Measurements from ENCODE around the gene TTC32.
"Not testable (repeated sequence)": the region's sequence is repeated elsewhere in the genome, so short reads cannot be mapped to it uniquely, and the experiment has no call there.

The TTC32 gene

GRCh38 chr2:19887510-19887909, 14.3 kb downstream of the TTC32 start:
- TF ChIP-seq Cebpa-rat (IDR thresholded peaks at IDR 0.05) = no peak
- Histone ChIP-seq H3K9ac (no peak overlapping the region), H3K4me2 (no peak overlapping the region), H3K36me3 (no peaks in the 10 kb centered on the region), H3K4me3 (no peak overlapping the region), H3K4me1 (peaks cover 21% of the 10 kb centered on the region), H3K27ac (no peak overlapping the region), H3K27me3 (no peaks in the 10 kb centered on the region), H4K20me1 (no peaks in the 10 kb centered on the region), H3K9me3 (no peaks in the 10 kb centered on the region)

GRCh38 chr2:19886261-19886660, 15.5 kb downstream of the TTC32 start:
- TF ChIP-seq Cebpa-rat (IDR thresholded peaks at IDR 0.05) = no peak
- no peak overlapping the region for H3K27ac ChIP-seq

GRCh38 chr2:19885791-19886190, 16.0 kb downstream of the TTC32 start:
- Histone ChIP-seq H3K4me1 (peaks cover 11% of the 10 kb centered on the region), H3K27ac (no peak overlapping the region), H3K9ac (no peak overlapping the region), H3K36me3 (no peaks in the 10 kb centered on the region), H3K4me2 (no peak overlapping the region), H3K4me3 (no peak overlapping the region), H3K27me3 (no peaks in the 10 kb centered on the region), H3K9me3 (no peaks in the 10 kb centered on the region), H4K20me1 (no peaks in the 10 kb centered on the region)
- TF ChIP-seq Cebpa-rat (IDR thresholded peaks at IDR 0.05) = no peak

More at GRCh38 chr2:19886261-19886660, 15.5 kb downstream of the TTC32 start:
- no peaks in the 10 kb centered on the region for H3K36me3 ChIP-seq
- no peak overlapping the region for H3K4me2 ChIP-seq
- no peaks in the 10 kb centered on the region for H3K9me3 ChIP-seq
- H3K27me3 ChIP-seq = no peaks in the 10 kb centered on the region
- H3K4me1 ChIP-seq = peaks cover 11% of the 10 kb centered on the region
- H4K20me1 ChIP-seq = no peaks in the 10 kb centered on the region
- H3K9ac ChIP-seq = no peak overlapping the region
- H3K4me3 ChIP-seq = no peak overlapping the region

GRCh38 chr2:19883971-19884720, 17.6 kb downstream of the TTC32 start:
- H3K4me2 ChIP-seq = no peak overlapping the region
- no peaks in the 10 kb centered on the region for H3K36me3 ChIP-seq
- no peaks in the 10 kb centered on the region for H3K9me3 ChIP-seq
- H3K27ac ChIP-seq = no peak overlapping the region
- H3K27me3 ChIP-seq = no peaks in the 10 kb centered on the region
- TF ChIP-seq Cebpa-rat (IDR thresholded peaks at IDR 0.05) = no peak
- H3K4me3 ChIP-seq = no peak overlapping the region
- no peak overlapping the region for H3K9ac ChIP-seq
- peaks cover 11% of the 10 kb centered on the region for H3K4me1 ChIP-seq
- no peaks in the 10 kb centered on the region for H4K20me1 ChIP-seq

GRCh38 chr2:19883486-19883885, 18.3 kb downstream of the TTC32 start:
- no peaks in the 10 kb centered on the region for H3K9me3 ChIP-seq
- H3K4me3 ChIP-seq = no peak overlapping the region
- no peaks in the 10 kb centered on the region for H3K27me3 ChIP-seq
- H4K20me1 ChIP-seq = no peaks in the 10 kb centered on the region
- no peaks in the 10 kb centered on the region for H3K36me3 ChIP-seq
- H3K4me1 ChIP-seq = peaks cover 7% of the 10 kb centered on the region
- no peak overlapping the region for H3K4me2 ChIP-seq
- H3K27ac ChIP-seq = no peak overlapping the region
- no peak for TF ChIP-seq Cebpa-rat (IDR thresholded peaks at IDR 0.05)
- no peak overlapping the region for H3K9ac ChIP-seq

- no peaks in the 10 kb centered on the region for H3K27me3 ChIP-seq
- no peaks in the 10 kb centered on the region for H4K20me1 ChIP-seq
- H3K4me3 ChIP-seq = no peak overlapping the region
- H3K4me2 ChIP-seq = no peak overlapping the region
- TF ChIP-seq Cebpa-rat (IDR thresholded peaks at IDR 0.05) = no peak
- no peaks in the 10 kb centered on the region for H3K36me3 ChIP-seq
- H3K9ac ChIP-seq = no peak overlapping the region
- H3K27ac ChIP-seq = no peak overlapping the region
- H3K4me1 ChIP-seq = no peaks in the 10 kb centered on the region
- no peaks in the 10 kb centered on the region for H3K9me3 ChIP-seq
Observed at GRCh38 chr2:19882286-19882685, 19.5 kb downstream of the TTC32 start.

GRCh38 chr2:19881908-19882265, 19.9 kb downstream of the TTC32 start:
- no peaks in the 10 kb centered on the region for H4K20me1 ChIP-seq
- no peak for TF ChIP-seq Cebpa-rat (IDR thresholded peaks at IDR 0.05)
- no peak overlapping the region for H3K27ac ChIP-seq
- H3K36me3 ChIP-seq = no peaks in the 10 kb centered on the region
- H3K27me3 ChIP-seq = no peaks in the 10 kb centered on the region
- H3K4me1 ChIP-seq = no peaks in the 10 kb centered on the region
- no peak overlapping the region for H3K4me2 ChIP-seq
- no peaks in the 10 kb centered on the region for H3K9me3 ChIP-seq
- H3K9ac ChIP-seq = no peak overlapping the region
- no peak overlapping the region for H3K4me3 ChIP-seq

GRCh38 chr2:19881221-19881907, 20.4 kb downstream of the TTC32 start:
- Histone ChIP-seq H3K36me3 (no peaks in the 10 kb centered on the region), H3K27ac (no peak overlapping the region), H3K9ac (no peak overlapping the region), H3K4me2 (no peak overlapping the region), H3K4me3 (no peak overlapping the region), H4K20me1 (no peaks in the 10 kb centered on the region), H3K4me1 (no peaks in the 10 kb centered on the region), H3K9me3 (no peaks in the 10 kb centered on the region), H3K27me3 (no peaks in the 10 kb centered on the region)
- no peak for TF ChIP-seq Cebpa-rat (IDR thresholded peaks at IDR 0.05)

- not testable (repeated sequence) for H3K27me3 ChIP-seq, H3K36me3 ChIP-seq, H4K20me1 ChIP-seq, H3K9ac ChIP-seq, H3K4me3 ChIP-seq, H3K27ac ChIP-seq, H3K9me3 ChIP-seq, H3K4me1 ChIP-seq, H3K4me2 ChIP-seq
Observed at GRCh38 chr2:19880191-19880590, 21.6 kb downstream of the TTC32 start.

- H4K20me1 ChIP-seq = no peaks in the 10 kb centered on the region
- H3K27me3 ChIP-seq = no peaks in the 10 kb centered on the region
- H3K27ac ChIP-seq = no peak overlapping the region
- no peak overlapping the region for H3K9ac ChIP-seq
- H3K4me1 ChIP-seq = no peaks in the 10 kb centered on the region
- no peak overlapping the region for H3K4me2 ChIP-seq
- H3K36me3 ChIP-seq = no peaks in the 10 kb centered on the region
- H3K4me3 ChIP-seq = no peak overlapping the region
- no peaks in the 10 kb centered on the region for H3K9me3 ChIP-seq
- TF ChIP-seq Cebpa-rat (IDR thresholded peaks at IDR 0.05) = no peak
Observed at GRCh38 chr2:19879120-19879519, 22.7 kb downstream of the TTC32 start.

All from BLaER1 (cell line).